ENCODE data around the gene CDCP2.
"Not testable (repeated sequence)": the region's sequence is repeated elsewhere in the genome, so short reads cannot be mapped to it uniquely, and the experiment has no call there.

The CDCP2 gene

GRCh38 chr1:54167422-54168139, 14.8 kb upstream of the CDCP2 start:
- DNase-seq, result peak; percentile 70

GRCh38 chr1:54166357-54166756, 13.6 kb upstream of the CDCP2 start:
- not testable (repeated sequence) for DNase-seq

- DNase-seq, result no peak
These were observed 12.3 kb upstream of the CDCP2 start for GRCh38 chr1:54165146-54165545.

- no peak for DNase-seq
These were observed 10.8 kb upstream of the CDCP2 start for GRCh38 chr1:54163573-54163972.

- no peak for DNase-seq
These were observed 10.3 kb upstream of the CDCP2 start for GRCh38 chr1:54163051-54163450.

- no peak for DNase-seq
These were observed 8.8 kb upstream of the CDCP2 start for GRCh38 chr1:54161495-54162168.

GRCh38 chr1:54160351-54160750, 7.6 kb upstream of the CDCP2 start:
- no peak for DNase-seq

- DNase-seq, result no peak
These were observed 7.0 kb upstream of the CDCP2 start for GRCh38 chr1:54159733-54160316.

- DNase-seq, result peak; percentile 9
These were observed 5.3 kb upstream of the CDCP2 start for GRCh38 chr1:54158071-54158470.

- DNase-seq, result no peak
These were observed 4.6 kb upstream of the CDCP2 start for GRCh38 chr1:54157401-54157800.

- no peak for DNase-seq
These were observed 4.2 kb upstream of the CDCP2 start for GRCh38 chr1:54156986-54157385.

- no peak for DNase-seq
These were observed 3.4 kb upstream of the CDCP2 start for GRCh38 chr1:54156201-54156600.

GRCh38 chr1:54153535-54154439, 987 bp upstream of the CDCP2 start:
- DNase-seq, result peak; percentile 75

GRCh38 chr1:54151013-54151412, 1.8 kb downstream of the CDCP2 start:
- no peak for DNase-seq

- DNase-seq, result no peak
These were observed 3.1 kb downstream of the CDCP2 start for GRCh38 chr1:54149734-54150133.

GRCh38 chr1:54144366-54144765, 8.4 kb downstream of the CDCP2 start:
- no peak for DNase-seq

- no peak for DNase-seq
These were observed 10.5 kb downstream of the CDCP2 start for GRCh38 chr1:54142146-54142900.

GRCh38 chr1:54139711-54140110, 13.1 kb downstream of the CDCP2 start:
- no peak for DNase-seq

GRCh38 chr1:54138994-54139393, 13.8 kb downstream of the CDCP2 start:
- no peak for DNase-seq

- DNase-seq, result peak; percentile 85
These were observed 15.2 kb downstream of the CDCP2 start for GRCh38 chr1:54137534-54138061.

- no peak for DNase-seq
These were observed 15.8 kb downstream of the CDCP2 start for GRCh38 chr1:54136963-54137533.

All from fibroblast of skin of right biceps (primary cell).